HG03378 (cell line): ENCODE data around the gene KRTAP10-6.
"Not testable (repeated sequence)": the region's sequence is repeated elsewhere in the genome, so short reads cannot be mapped to it uniquely, and the experiment has no call there.

Experiments used
- ATAC-seq: cut with Tn5 transposase; IDR thresholded peaks from one replicate; pipeline ENCODE4 v1.9.1; 2021; ENCODE audit warnings: mild to moderate bottlenecking, moderate library complexity; ENCODE audit not compliant: unreplicated experiment

The KRTAP10-6 gene

DNA sequence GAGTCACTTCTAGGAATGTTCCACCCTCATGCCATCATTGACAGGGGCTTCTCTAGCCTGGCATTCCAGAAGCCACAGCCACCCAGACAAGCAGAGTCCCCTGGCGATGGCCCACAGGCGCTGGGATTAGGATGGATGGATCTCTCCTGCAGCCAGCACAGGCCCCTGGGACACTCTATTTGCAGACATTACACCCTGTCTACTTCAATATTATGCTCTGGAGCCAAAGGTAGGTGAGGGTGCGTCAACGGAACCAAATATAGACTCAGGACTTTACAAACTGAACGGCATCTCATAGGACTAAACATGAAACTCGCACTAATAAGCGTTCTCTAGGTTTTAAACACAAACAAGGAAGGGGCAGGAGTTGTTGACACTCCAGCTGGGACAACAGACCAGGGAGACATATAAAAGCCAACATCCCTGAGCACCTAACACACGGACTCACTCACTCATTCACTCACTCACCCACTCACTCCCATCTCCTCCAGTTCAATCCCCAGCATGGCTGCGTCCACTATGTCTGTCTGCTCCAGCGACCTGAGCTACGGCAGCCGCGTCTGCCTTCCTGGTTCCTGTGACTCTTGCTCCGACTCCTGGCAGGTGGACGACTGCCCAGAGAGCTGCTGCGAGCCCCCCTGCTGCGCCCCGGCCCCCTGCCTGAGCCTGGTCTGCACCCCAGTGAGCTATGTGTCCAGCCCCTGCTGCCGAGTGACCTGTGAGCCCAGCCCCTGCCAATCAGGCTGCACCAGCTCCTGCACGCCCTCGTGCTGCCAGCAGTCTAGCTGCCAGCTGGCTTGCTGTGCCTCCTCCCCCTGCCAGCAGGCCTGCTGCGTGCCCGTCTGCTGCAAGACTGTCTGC is 8.0 kb upstream of the KRTAP10-6 start, which contains the start of gene KRTAP10-7:
TSS of gene KRTAP10-7 (plus strand) at position 480 of the 861 bp plus-strand sequence. CDS start at position 505, 25 bp downstream.
- ATAC-seq = not testable (repeated sequence)

- no peak for ATAC-seq
Observed at GRCh38 chr21:44599264-44600029, 7.1 kb upstream of the KRTAP10-6 start.

DNA sequence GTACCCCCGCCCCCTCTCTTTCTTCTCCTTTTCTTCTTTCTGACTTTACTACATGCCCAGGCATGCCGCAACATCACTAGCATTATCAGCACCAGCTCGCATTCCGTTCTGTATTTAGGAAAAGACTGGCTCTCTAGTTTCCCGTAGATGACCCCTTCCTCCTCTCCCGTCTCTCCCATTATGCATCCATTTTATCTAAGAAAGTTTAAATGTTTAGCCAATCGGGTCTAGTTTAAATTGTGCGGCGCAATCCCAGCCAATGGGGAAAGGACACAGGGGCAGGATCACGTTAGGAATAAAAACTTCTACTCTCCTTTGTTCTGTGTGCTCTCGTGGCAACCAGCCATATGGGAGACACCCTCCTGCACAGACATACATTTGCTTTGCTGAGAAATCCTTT is 5.8 kb upstream of the KRTAP10-6 start:
- no peak for ATAC-seq

- no peak for ATAC-seq
Observed at GRCh38 chr21:44596068-44596725, 3.9 kb upstream of the KRTAP10-6 start.

DNA sequence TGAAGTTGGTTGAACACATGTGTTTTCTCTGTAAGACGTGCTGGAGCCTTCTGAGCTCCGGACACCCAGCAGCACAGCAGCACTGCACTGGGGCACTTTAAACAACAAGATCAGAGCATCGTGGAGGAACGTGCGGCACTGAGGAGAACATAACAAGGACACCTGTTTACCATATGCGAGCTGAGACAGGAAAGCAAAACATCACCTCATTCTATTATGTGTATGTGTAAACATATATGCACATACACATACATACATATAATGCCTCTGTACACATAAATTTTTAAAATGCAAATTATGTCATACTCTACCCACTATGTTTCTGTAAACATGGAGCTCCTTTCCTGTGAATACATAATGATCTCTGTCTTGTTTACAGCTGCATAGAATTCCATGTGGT is 3.2 kb upstream of the KRTAP10-6 start:
- ATAC-seq = no peak

- no peak for ATAC-seq
Observed at GRCh38 chr21:44594406-44594916, 2.2 kb upstream of the KRTAP10-6 start.

GRCh38 chr21:44593598-44594405 is 1.5 kb upstream of the KRTAP10-6 start:
- ATAC-seq = no peak

DNA sequence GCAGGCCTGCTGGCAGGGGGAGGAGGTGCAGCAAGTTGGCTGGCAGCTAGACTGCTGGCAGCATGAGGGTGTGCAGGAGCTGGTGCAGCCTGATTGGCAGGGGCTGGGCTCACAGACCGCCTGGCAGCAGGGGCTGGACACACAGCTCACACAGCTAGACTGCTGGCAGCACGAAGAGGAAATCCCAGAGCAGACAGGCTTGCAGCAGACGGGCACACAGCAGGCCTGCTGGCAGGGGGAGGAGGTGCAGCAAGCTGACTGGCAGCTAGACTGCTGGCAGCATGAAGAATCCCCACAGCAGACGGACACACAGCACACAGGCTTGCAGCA is 539 bp downstream of the KRTAP10-6 start:
- not testable (repeated sequence) for ATAC-seq

GRCh38 chr21:44590897-44591800 is 1.2 kb downstream of the KRTAP10-6 start:
- not testable (repeated sequence) for ATAC-seq

DNA sequence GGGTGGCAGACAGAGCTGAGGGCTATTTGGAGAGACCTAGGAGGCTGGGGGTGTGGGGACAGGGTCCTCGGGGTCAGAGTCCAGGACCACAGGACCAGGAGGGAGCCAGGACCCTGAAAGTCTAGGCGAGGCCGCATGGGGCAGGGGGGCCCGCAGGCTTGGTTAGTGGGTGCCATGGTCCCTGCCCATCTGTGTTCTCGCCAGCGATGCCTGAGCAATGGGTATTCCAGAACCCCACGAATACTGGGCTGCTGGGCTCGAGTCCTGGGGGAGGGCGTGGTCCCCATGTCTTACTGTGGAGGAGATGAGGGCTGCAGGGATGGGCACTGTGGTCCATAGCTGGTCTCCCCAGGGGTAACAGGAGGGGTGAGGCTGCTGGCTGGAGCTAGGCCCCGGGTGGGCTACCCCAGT is 2.0 kb downstream of the KRTAP10-6 start:
- ATAC-seq = no peak

DNA sequence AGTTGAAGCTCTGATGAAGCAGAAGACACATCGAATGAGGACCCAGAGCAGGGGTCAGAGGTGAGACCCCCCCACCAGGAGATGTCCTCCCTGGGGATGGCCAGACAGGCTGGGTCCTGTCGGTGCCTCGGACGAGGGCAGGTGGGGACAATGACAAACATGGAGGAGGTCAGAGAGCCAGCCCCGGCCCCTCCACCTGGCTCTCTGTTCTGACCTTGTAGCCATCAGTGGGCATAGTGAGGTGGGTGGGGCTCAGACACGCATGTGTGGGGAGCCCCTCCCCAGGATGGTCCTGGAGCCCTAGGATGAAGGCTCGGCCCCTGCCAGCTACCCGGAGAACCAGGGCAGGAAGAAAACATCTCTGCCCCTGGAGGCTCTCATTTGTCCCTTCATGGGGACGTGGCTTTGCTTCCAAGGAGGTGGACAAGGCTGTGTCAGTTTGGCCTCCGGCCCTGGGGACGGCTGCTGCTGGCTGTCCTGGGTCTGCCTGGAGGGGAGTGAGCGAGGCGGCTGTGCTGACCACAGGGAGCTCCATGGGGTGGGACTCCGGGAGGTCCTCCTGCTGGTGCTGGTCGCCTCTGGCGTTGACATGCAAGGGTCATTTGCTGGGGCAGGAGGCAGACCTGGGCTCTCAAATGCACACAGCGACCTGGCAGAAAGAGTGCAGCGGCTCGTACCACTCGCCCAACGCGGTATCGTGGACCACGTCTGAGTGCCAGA is 2.6 kb downstream of the KRTAP10-6 start:
- no peak for ATAC-seq

DNA sequence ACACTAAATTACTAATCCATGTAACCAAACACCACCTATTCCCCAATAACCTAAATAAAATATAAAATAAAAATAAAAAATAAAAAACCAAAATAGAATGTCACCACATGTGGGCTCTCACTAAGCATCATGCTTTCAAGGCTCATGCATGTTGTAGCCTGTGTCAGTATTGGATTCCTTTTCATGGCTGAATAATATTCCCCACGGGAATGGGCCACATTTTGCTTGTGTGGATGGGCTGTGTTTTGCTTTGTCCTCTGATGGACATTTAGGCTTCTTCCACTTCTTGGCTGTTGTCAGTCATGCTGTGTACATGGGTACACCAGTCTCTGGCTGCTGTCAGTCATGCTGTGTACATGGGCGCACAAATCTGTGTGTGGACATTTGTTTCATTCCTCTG is 3.2 kb downstream of the KRTAP10-6 start:
- no peak for ATAC-seq

- no peak for ATAC-seq
Observed at GRCh38 chr21:44585892-44586291, 6.4 kb downstream of the KRTAP10-6 start.

DNA sequence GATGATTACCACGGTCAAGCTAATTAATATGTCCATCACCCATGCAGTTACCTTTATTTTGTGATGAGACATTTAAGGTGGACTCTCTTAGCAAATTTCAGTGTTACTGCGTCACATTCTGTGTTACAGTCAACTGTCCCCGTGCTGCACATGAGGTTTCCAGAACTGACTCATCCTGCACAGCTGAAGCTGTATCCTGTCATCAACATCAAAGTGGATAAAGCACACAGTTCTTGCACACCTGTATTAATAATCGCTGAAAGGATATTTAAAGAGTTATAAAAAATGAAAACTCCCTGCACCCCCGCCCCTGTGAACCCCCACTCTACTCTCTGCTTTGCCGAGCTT is 8.5 kb downstream of the KRTAP10-6 start:
- no peak for ATAC-seq

GRCh38 chr21:44583089-44583799 is 9.1 kb downstream of the KRTAP10-6 start:
- ATAC-seq = no peak

GRCh38 chr21:44582055-44582454 is 10.2 kb downstream of the KRTAP10-6 start:
- no peak for ATAC-seq

DNA sequence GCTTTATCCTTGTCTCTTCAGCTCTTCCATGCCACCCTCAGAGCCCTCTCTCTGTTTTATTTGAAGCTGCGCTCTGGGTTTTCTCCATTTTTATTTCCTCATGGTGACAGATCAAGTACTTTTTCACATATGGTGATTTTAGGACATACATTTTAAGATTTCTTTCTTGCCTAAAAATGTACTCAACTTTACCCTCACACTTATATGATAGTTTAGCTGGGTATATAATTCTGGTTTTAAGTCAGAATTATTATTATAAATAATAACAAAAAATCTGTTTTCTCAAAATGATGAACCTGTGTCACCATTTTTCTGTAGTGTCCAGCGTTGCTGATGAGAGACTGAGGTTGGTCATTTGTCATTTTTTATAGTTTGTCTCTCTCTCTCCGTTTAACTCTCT is 11.1 kb downstream of the KRTAP10-6 start:
- ATAC-seq = no peak

DNA sequence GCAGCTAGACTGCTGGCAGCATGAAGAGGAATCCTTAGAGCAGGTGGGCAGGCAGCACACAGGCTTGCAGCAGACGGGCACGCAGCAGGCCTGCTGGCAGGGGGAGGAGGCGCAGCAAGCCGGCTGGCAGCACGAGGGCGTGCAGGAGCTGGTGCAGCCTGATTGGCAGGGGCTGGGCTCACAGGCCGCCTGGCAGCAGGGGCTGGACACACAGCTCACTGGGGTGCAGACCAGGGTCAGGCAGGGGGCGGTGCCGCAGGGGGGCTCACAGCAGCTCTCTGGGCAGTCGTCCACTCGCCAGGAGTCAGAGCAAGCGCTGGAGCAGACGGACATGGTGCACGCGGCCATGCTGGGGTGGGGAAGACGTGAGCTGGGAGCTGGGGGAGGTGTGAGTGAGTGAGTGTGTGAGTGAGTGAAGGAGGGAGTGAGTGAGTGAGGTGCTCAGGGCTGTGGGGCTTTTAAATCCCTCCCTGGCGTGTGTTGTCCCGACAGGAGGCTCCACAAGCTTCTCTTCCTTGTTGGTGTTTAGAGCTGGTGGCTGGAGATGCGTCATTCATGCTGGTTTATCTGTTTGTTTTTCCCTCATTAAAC is 12.0 kb downstream of the KRTAP10-6 start, which contains the start of gene KRTAP10-5:
TSS of gene KRTAP10-5 (minus strand) at position 374 of the 591 bp plus-strand sequence. CDS start at position 348, 26 bp downstream.
- ATAC-seq = not testable (repeated sequence)
